Cerebellar nuclear complex (tissue), 1 donor: ENCODE results near the gene NAT10.
A peak's percentile ranks its signal among the peaks of the same experiment; 100 is the strongest.
"Not testable (repeated sequence)": the region's sequence is repeated elsewhere in the genome, so short reads cannot be mapped to it uniquely, and the experiment has no call there.

Experiments
- DNase-seq, 2 experiments: peaks; one replicate each; lab custom pipeline; 2025; lab: John Stamatoyannopoulos, UW

NAT10 gene

DNA sequence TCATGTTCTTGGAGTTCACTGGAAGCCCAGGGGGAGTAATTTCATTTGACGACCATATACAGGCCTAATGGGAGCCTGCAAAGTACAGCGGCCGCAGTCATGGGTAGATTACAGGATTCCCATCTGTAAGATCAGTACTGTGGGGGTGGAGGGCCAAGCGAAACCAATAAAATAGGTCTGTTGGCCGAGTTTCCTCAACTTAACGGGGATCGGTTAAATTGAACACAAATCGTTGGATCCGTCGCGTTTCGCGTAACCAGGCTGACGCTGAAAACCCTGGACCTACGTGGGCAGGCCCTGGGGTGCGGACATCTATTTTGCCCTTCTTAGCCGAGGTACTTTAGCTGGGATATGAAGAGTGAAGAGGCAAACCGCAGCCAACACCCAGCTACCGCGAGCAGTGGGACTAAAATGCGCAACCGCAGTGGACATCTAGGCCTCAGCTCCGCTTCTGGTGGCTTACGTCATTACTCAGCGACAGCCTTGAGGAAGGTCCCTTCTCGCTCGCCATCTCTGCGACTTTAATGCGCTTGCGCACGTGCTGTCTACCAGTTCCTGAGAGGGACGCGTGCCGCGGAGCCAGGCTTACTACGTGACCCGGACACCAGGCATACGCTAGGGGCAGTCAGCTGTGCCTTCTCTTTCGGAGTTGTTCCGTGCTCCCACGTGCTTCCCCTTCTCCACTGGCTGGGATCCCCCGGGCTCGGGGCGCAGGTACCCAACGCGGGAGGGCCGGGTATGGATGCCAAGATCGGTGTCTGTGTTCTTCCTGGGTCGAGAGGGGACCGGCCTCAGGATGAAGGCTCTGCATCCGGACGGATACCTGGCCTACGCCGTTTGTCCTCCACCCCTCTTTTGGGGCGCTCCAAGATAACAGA lies at the start of gene NAT10:
Gene NAT10 (plus strand): TSS at position 551 of the 878 bp plus-strand sequence. CDS start 2,597 bp downstream, outside the sequence.
- peak; percentile 5 to 69 for DNase-seq

- no peak for DNase-seq
These were observed 48.8 kb upstream of the NAT10 start for GRCh38 chr11:34056672-34057071.

DNA sequence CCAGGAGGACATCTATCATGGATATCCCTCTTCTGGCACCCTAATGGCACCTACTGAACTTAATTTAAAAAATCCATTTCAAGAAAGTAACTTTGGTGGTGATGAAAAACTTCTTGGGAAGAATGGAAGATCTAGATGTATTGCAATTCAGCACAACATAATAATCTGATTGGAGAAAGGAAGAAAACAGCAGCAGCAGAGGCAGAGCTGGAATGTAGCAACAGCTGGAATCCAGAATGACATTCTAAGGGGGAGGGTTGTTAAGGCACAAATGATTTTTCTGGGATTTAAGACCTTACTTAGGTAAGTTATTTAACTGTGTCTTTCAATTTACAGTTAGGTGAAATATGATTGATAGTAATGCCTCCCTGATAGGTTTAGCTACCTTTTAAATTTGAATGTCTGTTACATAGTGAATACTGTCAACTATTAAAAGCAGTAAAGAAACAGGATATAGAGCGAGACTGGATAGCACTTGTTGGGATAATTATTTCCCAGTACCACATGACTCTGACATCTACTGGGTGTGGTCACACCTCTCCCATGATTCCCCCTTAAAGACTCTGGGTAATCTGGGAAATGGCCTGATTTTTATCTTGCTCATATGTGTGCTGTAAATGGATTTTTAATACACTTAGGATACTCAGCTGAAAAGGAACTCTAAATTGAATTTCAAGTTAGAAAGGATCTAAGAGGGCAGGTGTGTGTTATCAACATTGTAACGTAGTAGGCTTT lies 42.2 kb upstream of the NAT10 start:
- no peak for DNase-seq

- DNase-seq: no peak
These were observed 41.1 kb upstream of the NAT10 start for GRCh38 chr11:34064291-34064690.

GRCh38 chr11:34065505-34066203 lies 39.8 kb upstream of the NAT10 start:
- no peak for DNase-seq

GRCh38 chr11:34066766-34067165 lies 38.7 kb upstream of the NAT10 start:
- DNase-seq: not testable (repeated sequence)

DNA sequence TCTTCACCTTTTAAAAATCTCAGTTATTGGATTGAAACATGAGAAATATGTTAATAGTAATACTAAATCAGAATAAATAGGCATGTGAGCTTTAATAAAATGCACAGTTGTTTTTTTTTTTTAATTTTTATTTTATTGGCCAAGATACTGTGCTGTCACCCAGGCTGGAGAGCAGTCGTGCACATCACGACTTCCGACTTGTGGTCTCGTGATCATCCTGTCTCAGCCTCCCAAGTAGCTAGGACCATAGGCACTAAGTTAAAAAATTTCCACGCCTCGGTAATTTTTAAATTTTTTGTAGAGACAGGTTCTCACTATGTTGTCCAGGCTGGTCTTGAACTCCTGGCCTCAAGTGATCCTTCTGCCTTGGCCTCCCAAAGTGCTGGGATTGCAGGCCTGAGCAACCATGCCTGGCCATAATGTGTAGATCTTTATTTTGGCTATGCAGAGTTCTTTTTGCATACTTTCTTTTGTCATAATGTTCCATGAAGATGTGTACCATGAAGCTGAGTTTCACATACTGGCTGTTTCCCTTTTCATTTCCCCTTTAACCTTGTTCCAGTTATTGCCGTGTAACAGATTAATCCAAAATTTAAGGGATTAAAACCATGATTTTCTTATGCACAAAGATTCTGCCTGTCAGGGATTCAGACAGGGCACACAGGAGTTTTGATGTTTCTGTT lies 37.9 kb upstream of the NAT10 start:
- DNase-seq: no peak

DNA sequence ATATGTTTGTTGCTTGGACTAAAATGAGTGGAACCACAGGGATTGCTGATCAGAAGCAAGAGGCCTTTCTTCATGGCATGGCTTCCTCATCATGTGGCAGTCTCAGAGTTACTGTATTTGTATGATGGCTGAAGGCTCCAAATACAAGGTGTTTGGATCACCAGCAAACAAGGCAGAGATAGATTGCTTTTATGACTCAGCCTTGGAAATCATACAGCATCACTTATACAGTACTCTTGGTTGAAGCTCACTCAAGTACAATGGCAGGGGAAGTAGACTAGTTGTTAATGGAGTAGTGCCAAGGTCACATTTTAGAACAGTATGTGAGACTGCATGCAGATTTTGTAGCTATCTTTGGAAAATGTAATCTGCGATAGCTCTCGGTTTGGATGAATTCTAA lies 37.3 kb upstream of the NAT10 start:
- DNase-seq: no peak

DNA sequence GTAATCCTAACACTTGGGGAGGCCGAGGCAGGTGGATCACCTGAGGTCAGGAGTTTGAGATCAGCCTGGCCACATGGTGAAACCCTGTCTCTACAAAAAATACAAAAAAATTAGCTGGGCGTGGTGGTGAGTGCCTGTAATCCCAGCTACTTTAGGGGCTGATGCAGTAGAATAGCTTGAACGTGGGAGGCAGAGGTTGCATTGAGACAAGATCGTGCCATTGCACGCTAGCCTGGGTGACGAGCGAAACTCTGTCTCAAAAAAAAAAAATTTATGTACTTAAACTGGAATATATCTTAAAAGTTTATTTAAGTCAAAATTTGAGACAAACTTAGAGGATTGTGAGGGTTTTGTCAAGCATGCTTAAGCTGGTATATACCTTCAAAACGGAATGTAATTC lies 34.1 kb upstream of the NAT10 start:
- DNase-seq: not testable (repeated sequence)

DNA sequence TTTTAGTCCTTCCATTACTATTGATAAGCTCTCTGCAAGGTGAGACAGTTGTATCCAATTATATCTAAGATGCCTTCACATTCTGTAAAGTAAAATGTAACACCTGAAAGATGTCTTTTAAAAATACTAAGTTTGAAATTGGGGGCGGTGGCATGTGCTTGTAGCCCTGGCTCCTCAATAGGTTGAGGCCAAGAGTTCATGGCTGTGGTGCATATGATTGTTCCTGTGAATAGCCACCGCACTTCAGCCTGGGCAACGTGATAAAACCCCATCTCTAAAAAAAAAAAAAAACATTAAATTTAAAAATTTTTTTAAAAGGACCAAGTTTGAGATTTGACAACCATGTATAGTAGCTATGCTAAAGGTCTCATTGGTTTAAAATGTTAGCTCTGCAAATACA lies 33.4 kb upstream of the NAT10 start:
- no peak for DNase-seq

- DNase-seq: no peak
These were observed 32.6 kb upstream of the NAT10 start for GRCh38 chr11:34072832-34073231.

GRCh38 chr11:34074391-34074790 lies 31.0 kb upstream of the NAT10 start:
- no peak for DNase-seq

DNA sequence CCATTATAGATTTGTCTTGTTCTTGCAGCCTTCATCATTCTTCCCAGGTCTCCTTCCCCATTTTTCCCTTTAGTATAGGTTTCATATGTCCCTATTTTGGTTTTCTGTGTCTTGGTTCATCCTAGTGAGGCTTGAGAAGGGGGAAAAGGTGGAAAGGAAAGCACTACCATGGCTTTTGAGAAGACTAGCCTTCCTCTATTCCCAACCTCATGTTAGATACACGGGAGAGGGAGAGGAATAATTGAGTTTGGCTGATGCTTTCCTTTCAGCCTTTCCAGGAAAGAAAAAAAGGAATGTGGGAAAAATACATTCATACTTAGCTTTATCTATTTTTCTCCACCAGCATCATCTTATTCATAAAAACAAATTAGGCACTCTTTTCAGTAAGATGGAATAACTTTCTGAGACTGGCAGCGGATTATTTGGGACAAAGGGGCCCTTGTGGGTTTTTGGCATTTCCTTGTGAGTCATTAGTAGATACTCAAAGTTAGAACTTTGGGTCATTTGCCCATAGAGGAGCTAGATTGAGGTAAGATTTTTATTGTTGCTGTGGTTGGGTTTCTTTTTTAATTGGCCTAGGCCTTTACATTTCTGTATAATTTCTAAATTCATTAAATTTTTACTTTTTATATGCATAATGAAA lies 30.1 kb upstream of the NAT10 start:
- no peak for DNase-seq

DNA sequence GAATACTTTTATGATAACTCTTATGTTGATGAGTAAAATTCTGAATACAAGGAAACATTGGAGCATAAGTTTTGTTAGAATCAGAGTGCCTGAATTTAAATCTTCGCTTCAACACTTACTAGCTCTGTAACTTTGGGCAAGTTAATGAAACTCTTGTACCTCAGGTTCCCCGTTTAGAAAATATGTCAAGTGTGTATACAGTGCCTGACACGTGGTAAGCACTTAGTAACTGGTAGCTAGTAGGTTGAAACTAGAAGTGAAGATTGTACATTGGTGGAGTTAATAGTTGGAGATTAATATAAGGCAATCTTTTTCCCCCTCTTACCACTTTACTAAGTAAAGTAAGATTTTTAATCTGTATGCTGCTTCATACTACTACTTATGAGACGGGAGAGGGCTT lies 24.8 kb upstream of the NAT10 start:
- no peak for DNase-seq

DNA sequence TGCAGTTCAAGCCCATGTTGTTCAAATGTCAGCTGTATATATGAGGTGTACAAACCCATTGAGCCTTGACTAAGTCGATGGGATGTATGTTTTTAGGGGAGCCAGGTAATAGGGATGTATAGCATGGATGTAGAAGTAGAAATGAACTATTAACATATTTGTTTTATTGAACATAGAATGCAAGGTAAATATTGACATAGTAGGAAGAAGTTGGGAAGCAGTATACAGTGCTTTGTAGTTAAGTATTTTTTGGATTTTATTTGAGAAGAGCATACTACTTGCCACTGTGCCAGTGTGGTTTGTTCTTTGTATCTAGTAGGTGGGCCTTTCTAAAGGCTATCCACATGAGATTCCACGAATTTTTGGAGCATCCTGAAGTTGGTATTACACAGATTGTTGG lies 20.8 kb upstream of the NAT10 start:
- no peak for DNase-seq

DNA sequence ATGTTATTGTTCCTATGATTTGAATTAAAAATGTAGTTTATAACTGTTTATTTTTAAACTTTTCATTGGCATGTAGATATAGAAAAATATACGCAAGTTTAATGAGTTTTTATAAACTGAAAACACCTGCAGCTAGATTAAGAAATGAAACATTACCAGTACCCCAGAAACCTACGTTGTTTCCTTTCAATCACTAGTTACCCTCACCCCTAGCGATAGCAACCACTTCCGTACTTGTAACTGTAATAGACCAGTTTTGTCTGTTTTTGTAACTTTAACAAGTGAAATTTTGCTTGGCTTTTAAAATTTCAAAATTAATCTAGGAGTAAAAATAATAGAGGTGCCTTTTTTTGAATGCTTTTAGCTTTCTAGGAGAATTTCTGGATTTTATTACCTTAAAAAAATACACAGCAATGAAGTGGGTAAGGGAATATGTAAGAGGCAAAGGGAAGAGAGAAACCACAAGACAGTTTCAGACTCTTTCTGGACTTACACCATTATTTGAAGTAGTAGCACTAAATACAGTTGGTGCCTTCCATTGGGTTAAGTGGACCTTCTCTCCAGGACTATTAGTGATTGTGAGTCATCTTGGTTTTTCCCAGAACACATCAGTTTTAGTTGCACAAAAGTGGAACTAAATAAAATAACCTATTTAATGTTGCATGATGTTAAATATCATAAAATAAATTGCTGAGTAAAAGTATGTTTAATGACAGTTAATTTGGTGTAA lies 18.7 kb upstream of the NAT10 start:
- no peak for DNase-seq

DNA sequence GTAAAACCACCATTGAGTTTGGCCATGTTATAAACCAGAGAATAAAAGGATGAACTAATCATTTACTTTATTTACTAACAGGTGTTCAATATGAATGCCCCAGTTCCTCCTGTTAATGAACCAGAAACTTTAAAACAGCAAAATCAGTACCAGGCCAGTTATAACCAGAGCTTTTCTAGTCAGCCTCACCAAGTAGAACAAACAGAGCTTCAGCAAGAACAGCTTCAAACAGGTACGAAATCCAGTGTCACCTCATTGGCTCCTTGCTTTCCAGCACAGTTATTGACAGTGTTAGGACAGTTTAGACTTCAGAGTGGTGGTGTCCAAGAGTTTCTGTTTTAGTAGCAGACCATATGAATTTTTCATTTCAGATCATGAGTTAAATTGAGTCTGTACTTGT lies 13.6 kb upstream of the NAT10 start:
- no peak for DNase-seq

DNA sequence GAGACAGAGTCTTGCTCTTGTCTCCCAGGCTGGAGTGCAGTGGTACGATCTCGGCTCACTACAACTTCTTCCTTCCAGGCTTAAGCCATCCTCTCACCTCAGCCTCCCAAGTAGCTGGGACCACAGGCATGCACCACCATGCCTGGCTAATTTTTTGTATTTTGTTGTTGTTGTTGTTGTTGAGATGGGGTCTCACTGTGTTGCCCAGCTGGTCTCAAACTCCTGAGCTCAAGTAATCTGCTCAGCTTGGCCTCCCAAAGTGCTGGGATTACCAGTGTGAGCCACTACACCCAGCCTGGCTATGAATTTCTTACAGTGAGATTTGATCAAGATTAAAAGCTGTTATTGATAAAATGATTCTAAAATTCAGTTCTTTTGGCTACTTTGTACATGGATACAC lies 10.5 kb upstream of the NAT10 start:
- DNase-seq: not testable (repeated sequence)

GRCh38 chr11:34098813-34099212 lies 6.6 kb upstream of the NAT10 start:
- no peak for DNase-seq

DNA sequence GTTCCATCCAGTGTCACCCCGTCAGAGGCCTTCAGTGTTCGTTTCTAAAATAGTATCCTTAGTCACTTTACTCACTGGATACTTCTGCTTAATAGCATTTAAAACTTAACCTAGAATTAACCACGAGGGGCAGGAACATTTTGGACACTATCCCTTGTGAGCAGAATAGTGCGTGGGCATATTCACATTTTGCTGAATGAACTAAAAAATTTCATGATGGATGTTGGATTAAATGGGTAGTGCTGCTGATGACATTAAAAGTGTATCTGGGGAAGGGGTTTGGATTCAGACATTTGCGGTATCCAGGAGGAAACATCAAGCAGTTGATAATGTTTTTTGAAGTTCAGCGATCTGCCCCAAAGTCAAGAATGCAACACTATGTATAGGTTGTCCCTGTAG lies 750 bp upstream of the NAT10 start:
- no peak for DNase-seq

DNA sequence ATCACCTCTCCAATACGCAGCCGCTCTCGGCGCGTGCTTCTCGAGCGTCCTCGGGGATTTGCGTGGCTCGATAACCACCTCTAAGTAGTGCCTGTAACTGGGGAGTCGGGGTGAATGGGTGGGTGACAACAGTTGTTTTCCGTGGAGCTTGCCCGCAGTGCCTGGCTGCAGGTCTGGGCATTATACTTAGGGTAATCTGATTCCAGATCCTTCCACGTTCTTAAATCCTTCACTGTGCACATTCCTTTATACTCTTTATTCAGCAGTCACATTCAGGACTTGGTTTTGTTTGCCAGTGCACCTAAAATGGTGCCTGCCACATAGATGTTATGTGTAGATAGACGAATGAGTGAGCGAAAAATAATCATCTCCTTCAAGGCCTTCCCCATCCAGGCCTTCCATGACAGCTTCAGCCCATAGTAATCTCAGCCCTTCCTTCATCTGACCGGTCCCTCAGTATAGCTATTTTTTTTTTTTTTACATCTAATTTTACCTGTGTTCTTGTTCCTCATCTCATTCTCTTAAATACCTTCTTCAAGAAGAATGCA lies 602 bp downstream of the NAT10 start:
- DNase-seq: no peak
